Activated CD8-positive, alpha-beta T cell treated with anti-CD3 and anti-CD28 coated beads for 36 hours (primary cell): ENCODE measurements around the gene STK17A. TPM values are rescaled to one million over a fixed set of nuclear protein-coding genes. Genes with fewer than 3 reads are reported as not detected.
A peak's percentile ranks its signal among the peaks of the same experiment; 100 is the strongest.

Experiments
- ATAC-seq: fragments of 200-7000 bp; cut with Tn5 transposase; one replicate; pipeline ENCODE4 v1.10.0; 2021; ENCODE audit warnings: mild to moderate bottlenecking, moderate library complexity
- CTCF ChIA-PET: fragments of 350-600 bp; sonication (Branson Sonifier 250); formaldehyde crosslinking; loops from one replicate; lab custom pipeline; 2021; ENCODE audit warnings: antibody characterized with exemption; lab: Charles Lee
- POLR2A ChIA-PET: fragments of 350-600 bp; sonication (Branson Sonifier 250); formaldehyde crosslinking; loops from one replicate; lab custom pipeline; 2021; ENCODE audit warnings: antibody characterized with exemption; lab: Charles Lee
- DNase-seq: peaks from one replicate; pipeline ENCODE4 v3.0.0-alpha.2; 2020
- H3K27ac Mint-ChIP-seq: one replicate; pipeline ENCODE4 v1.8.0; 2021; ENCODE audit warnings: mild to moderate bottlenecking, mixed read lengths
- H3K27me3 Mint-ChIP-seq: one replicate; pipeline ENCODE4 v1.8.0; 2021; ENCODE audit warnings: mixed read lengths
- H3K36me3 Mint-ChIP-seq: one replicate; pipeline ENCODE4 v1.8.0; 2021; ENCODE audit warnings: low read depth, mixed read lengths
- H3K4me1 Mint-ChIP-seq: one replicate; pipeline ENCODE4 v1.8.0; 2021; ENCODE audit warnings: low read depth, mixed read lengths
- H3K4me3 Mint-ChIP-seq: one replicate; pipeline ENCODE4 v1.8.0; 2021; ENCODE audit warnings: mild to moderate bottlenecking, moderate library complexity, mixed read lengths
- H3K9me3 Mint-ChIP-seq: one replicate; pipeline ENCODE4 v1.8.0; 2021; ENCODE audit warnings: mixed read lengths
- intact Hi-C: fragments of 100-400 bp; cut with micrococcal nuclease; formaldehyde crosslinking; loops from one replicate; pipeline ENCODE4 v1.10.0; 2022
- total RNA-seq, 2 experiments: library from RNA; stranded (reverse); gene quantifications; one replicate each; pipeline ENCODE4 v1.2.3, GENCODE V29; 2021
- TF ChIP-seq, protein P1 (sequence below): fragments of 200-600 bp; IDR thresholded peaks from one replicate; pipeline ENCODE4 v1.8.0; 2022; ENCODE audit warnings: antibody characterized with exemption, mild to moderate bottlenecking

Gene STK17A
- total RNA-seq, 2 experiments from 2014 or later: 42.4 to 46.1 TPM

DNA sequence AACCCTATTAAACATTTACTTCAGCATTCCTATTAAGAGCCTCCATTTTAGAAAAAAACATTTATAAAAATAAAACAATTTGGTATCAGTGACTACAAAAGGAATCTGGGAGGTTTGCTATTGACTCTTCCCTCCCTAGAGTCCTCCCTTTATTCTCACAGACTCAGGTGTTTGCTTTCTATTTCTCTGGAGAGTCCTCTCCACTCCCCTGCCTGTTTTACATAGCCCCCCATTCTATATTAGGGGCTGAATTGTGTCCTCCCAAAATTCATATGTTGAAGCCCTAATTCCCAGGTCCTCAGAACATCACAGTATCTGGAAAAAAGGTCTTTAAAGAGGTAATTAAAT is 76.6 kb downstream of the STK17A start:
- Mint-ChIP-seq H3K4me1 (peaks cover 59% of the 10 kb centered on the region), H3K36me3 (peaks cover 58% of the 10 kb centered on the region), H3K27me3 (no peaks in the 10 kb centered on the region), H3K9me3 (no peaks in the 10 kb centered on the region), H3K4me3 (no peak overlapping the region), H3K27ac (peak overlapping the region; percentile 95)
- POLR2A ChIA-PET: interaction anchor here (1.7 kb wide), 1 partner anchor 11 kb away, joined by 5 read pairs; no protein-coding TSS in a partner anchor
- TF ChIP-seq, protein P1, sequence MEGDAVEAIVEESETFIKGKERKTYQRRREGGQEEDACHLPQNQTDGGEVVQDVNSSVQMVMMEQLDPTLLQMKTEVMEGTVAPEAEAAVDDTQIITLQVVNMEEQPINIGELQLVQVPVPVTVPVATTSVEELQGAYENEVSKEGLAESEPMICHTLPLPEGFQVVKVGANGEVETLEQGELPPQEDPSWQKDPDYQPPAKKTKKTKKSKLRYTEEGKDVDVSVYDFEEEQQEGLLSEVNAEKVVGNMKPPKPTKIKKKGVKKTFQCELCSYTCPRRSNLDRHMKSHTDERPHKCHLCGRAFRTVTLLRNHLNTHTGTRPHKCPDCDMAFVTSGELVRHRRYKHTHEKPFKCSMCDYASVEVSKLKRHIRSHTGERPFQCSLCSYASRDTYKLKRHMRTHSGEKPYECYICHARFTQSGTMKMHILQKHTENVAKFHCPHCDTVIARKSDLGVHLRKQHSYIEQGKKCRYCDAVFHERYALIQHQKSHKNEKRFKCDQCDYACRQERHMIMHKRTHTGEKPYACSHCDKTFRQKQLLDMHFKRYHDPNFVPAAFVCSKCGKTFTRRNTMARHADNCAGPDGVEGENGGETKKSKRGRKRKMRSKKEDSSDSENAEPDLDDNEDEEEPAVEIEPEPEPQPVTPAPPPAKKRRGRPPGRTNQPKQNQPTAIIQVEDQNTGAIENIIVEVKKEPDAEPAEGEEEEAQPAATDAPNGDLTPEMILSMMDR: no peak
- ATAC-seq (no peak), DNase-seq (no peak)
- intact Hi-C loops: no loop called here
- CTCF ChIA-PET: interaction anchor here (1.7 to 1.8 kb wide), 2 partner anchors 40 to 77 kb away, joined by 5 to 8 read pairs; partner anchors contain the start of gene STK17A

DNA sequence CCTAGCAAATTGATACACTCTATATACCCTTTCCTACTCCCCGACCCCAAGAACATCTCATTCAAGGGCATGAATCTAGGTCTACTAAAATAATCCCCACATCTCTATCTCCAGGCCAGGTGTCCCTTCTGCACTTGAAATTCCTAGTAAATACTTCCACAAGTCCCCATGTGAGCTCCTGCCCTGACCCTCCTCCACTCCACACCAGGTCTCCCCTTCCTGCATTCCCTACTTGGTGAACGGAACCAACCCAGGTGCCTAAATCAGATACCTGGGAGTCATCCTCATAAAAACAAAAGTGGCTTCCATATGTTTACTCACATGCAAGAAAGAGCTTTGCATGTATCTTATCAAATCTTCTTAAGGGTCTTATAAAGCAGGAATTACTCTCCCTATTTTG is 77.2 kb downstream of the STK17A start:
- intact Hi-C loops: no loop called here
- ChIA-PET POLR2A (interaction anchor here (1.2 to 1.7 kb wide), 3 partner anchors 10 to 22 kb away, joined by 3 to 5 read pairs (median 3); no protein-coding TSS in a partner anchor), CTCF (interaction anchor here (0.7 to 1.8 kb wide), 3 partner anchors 9 to 78 kb away, joined by 3 to 8 read pairs (median 5); partner anchors contain the start of gene STK17A)
- TF ChIP-seq, protein P1: no peak
- no peak overlapping the region for H3K4me3 Mint-ChIP-seq
- DNase-seq (no peak), ATAC-seq (no peak)
- no peaks in the 10 kb centered on the region for H3K27me3 Mint-ChIP-seq
- no peaks in the 10 kb centered on the region for H3K9me3 Mint-ChIP-seq
- peak overlapping the region; percentile 95 for H3K27ac Mint-ChIP-seq
- peaks cover 62% of the 10 kb centered on the region for H3K4me1 Mint-ChIP-seq
- H3K36me3 Mint-ChIP-seq: peaks cover 55% of the 10 kb centered on the region

DNA sequence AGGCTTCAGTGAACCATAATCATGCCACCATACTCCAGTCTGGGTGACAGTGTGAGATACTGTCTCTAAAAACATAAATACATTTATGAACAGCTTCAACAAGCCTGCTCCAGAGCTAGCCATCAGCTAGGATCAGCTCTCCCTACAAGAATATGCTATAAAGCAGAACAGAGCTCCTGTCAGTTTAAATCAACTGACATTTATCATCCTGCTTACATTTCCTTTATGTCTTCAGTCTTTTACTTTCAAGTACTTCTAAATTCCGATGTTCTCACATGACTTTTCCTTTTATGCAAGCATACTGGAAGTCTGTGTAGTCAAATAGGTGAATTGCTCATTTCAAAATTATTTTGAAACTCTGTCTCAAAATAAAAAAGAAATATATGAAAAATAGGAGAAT is 81.8 kb downstream of the STK17A start:
- Mint-ChIP-seq H3K27ac (peak overlapping the region; percentile 48), H3K4me1 (peaks cover 65% of the 10 kb centered on the region), H3K27me3 (no peaks in the 10 kb centered on the region), H3K4me3 (no peak overlapping the region), H3K9me3 (peaks cover 21% of the 10 kb centered on the region), H3K36me3 (peaks cover 64% of the 10 kb centered on the region)
- POLR2A ChIA-PET: interaction anchor here (1.1 to 1.8 kb wide), 4 partner anchors 15 to 64 kb away, joined by 3 to 10 read pairs (median 4); partner anchors contain the start of gene COA1
- intact Hi-C loops: no loop called here
- ATAC-seq (no peak), DNase-seq (no peak)
- TF ChIP-seq, protein P1: no peak
- CTCF ChIA-PET: interaction anchor here (0.9 to 3.8 kb wide), 3 partner anchors 20 to 82 kb away, joined by 3 to 18 read pairs (median 4); partner anchors contain the start of gene STK17A

DNA sequence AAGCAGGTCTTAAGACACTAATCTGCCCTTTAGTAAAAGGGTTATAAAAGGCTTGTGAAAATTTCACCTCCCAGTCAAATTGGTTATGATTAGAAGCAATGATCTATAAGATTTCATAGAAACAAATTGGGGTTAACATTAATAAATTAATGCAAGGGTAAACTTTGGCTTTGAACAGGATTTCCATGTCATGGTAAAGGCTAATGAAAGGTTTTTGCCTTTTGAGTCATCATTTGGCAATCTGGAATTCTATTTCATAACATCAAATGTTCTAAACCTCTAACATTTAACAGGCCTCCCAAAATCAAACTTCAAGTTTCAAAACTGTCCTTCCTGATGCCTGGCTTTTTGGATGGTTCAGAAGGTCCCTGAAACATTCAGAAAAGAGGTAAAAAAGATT is 84.0 kb downstream of the STK17A start:
- H3K9me3 Mint-ChIP-seq: peaks cover 29% of the 10 kb centered on the region
- ATAC-seq (no peak), DNase-seq (no peak)
- no peaks in the 10 kb centered on the region for H3K27me3 Mint-ChIP-seq
- peaks cover 71% of the 10 kb centered on the region for H3K4me1 Mint-ChIP-seq
- intact Hi-C loops: no loop called here
- H3K36me3 Mint-ChIP-seq: peaks cover 61% of the 10 kb centered on the region
- ChIA-PET CTCF (interaction anchor here (1.6 to 3.8 kb wide), 2 partner anchors 33 to 84 kb away, joined by 6 to 18 read pairs; partner anchors contain the start of gene STK17A), POLR2A (interaction anchor here (1.2 kb wide), 1 partner anchor 19 kb away, joined by 4 read pairs; no protein-coding TSS in a partner anchor)
- H3K27ac Mint-ChIP-seq: no peak overlapping the region
- H3K4me3 Mint-ChIP-seq: no peak overlapping the region
- TF ChIP-seq, protein P1: no peak

DNA sequence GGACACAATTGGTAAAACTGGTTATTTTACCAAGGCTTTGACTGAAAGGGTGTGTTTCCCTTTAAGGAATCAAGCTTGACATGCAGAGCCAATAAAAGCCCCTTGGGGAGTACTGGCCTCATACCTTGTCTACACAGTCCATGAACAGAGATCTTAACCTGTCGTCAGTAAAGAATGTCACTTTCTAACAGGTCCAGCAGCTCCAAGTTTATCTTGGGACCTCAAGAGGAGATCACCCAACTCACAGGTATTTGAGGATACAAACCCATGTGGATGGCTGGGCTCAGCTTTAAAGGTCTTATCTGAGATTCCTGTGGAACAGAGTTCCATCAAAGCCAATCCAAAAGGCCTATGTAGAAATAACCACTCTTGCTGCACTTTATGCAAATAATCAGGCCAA is 85.1 kb downstream of the STK17A start:
- Mint-ChIP-seq H3K27me3 (no peaks in the 10 kb centered on the region), H3K36me3 (peaks cover 65% of the 10 kb centered on the region), H3K4me1 (peaks cover 76% of the 10 kb centered on the region), H3K4me3 (no peak overlapping the region), H3K9me3 (peaks cover 37% of the 10 kb centered on the region), H3K27ac (peak overlapping the region; percentile 12)
- DNase-seq: no peak
- ChIA-PET CTCF (interaction anchor here (1.1 to 3.7 kb wide), 2 partner anchors 32 to 86 kb away, joined by 3 to 14 read pairs; no protein-coding TSS in a partner anchor), POLR2A (interaction anchor here (1.2 kb wide), 1 partner anchor 20 kb away, joined by 4 read pairs; no protein-coding TSS in a partner anchor)
- TF ChIP-seq, protein P1: no peak
- ATAC-seq: no peak
- intact Hi-C loops: no loop called here
